ENCODE results near the gene SSUH2. TPM values are rescaled to one million over a fixed set of nuclear protein-coding genes. Genes with fewer than 3 reads are reported as not detected.

SSUH2 gene
- total RNA-seq, 3 donors from 2014 or later = 3.7 to 5.3 (median 4.5) TPM

DNA sequence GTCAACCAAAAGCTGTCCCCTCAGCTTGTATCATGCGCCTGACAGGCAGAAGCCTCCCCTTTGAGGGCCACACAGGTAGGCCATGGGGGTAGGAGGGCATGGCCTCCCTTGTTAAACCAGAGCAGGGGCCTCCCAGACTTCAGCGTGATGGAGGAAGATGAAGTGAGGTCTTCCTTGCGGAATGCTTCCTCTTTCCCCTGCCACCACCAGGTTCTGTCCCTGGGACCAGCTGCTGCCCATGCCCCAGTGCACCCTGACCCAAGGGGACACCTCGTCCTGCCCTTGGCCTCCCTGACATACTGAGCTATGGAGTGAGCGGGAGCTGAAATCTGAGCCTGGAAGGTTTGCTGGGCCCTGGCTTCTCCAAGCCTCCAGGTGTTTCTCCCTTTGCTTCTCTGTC is 26.7 kb downstream of the SSUH2 start:
- ATAC-seq = no peak
- H3K4me3 ChIP-seq = no peak overlapping the region
- no peaks in the 10 kb centered on the region for H3K36me3 ChIP-seq (ENCODE audit: low read depth)
- TF ChIP-seq, protein P1, sequence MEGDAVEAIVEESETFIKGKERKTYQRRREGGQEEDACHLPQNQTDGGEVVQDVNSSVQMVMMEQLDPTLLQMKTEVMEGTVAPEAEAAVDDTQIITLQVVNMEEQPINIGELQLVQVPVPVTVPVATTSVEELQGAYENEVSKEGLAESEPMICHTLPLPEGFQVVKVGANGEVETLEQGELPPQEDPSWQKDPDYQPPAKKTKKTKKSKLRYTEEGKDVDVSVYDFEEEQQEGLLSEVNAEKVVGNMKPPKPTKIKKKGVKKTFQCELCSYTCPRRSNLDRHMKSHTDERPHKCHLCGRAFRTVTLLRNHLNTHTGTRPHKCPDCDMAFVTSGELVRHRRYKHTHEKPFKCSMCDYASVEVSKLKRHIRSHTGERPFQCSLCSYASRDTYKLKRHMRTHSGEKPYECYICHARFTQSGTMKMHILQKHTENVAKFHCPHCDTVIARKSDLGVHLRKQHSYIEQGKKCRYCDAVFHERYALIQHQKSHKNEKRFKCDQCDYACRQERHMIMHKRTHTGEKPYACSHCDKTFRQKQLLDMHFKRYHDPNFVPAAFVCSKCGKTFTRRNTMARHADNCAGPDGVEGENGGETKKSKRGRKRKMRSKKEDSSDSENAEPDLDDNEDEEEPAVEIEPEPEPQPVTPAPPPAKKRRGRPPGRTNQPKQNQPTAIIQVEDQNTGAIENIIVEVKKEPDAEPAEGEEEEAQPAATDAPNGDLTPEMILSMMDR (IDR thresholded peaks at IDR 0.05) = no peak
- no peak for DNase-seq
- no peaks in the 10 kb centered on the region for H3K4me1 ChIP-seq (ENCODE audit: low read depth)
- H3K9me3 ChIP-seq = no peaks in the 10 kb centered on the region
- intact Hi-C loops (cut with DNase I, micrococcal nuclease) = no loop called here

DNA sequence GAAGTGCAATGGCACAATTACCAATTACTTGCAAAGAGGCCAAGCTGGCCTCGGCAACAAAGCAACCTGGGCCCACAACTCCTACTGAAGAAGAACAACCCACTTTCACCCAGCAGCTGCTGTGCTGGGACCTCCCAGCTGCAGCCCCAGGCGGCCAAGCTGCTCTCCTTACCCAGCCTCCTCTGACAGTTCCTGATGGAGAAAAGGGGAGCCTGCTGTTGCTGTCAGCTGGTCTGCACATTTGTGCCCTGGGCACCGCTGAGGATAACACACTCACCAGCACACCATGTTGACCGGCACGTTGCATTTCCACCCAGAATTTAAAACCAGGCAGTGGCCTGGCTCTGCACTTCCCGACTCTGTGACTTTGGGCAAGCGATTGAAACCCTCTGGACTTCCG is 33.6 kb downstream of the SSUH2 start:
- no peak overlapping the region for H3K4me3 ChIP-seq
- no peak for ATAC-seq
- H3K4me1 ChIP-seq (ENCODE audit: low read depth) = no peaks in the 10 kb centered on the region
- intact Hi-C loops (cut with DNase I, micrococcal nuclease) = no loop called here
- TF ChIP-seq, protein P1 (IDR thresholded peaks at IDR 0.05) = no peak
- no peaks in the 10 kb centered on the region for H3K36me3 ChIP-seq (ENCODE audit: low read depth)
- no peak for DNase-seq
- H3K9me3 ChIP-seq = no peaks in the 10 kb centered on the region

DNA sequence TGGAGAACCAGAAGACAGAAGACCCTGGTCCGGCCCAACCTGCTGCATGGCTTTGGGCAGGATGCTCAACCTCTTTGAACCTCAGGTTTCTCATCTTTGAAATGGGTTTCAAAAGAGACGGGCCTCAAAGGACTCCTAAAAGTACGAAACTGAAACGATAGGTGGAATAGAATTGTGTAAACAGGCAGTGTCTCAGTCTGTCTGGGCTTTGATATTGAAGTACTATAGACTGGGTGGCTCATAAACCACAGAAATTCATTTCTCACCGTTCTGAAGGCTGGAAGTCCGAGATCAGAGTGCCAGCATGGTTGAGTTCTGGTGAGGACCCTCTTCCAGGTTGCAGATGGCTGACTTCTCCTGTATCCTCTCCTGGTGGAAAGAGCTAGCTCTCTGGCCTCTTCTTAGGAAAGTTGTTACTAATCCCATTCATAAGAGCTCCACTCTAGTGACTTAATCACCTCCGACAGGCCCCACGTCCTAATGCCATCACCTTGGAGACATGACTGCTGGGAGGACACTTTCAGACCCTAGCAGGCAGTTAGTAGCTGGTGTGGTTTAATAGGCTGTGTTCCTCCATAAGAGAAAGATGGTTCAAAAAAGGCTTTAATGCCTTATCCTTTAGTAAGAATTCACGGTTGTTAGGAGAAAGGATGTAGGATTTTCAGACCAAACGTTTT is 35.7 kb downstream of the SSUH2 start:
- DNase-seq = no peak
- TF ChIP-seq, protein P1 (IDR thresholded peaks at IDR 0.05) = no peak
- Histone ChIP-seq H3K9me3 (no peaks in the 10 kb centered on the region), H3K4me1 (ENCODE audit: low read depth) (no peaks in the 10 kb centered on the region), H3K4me3 (no peak overlapping the region), H3K36me3 (ENCODE audit: low read depth) (no peaks in the 10 kb centered on the region)
- intact Hi-C loops (cut with DNase I, micrococcal nuclease) = no loop called here
- no peak for ATAC-seq

DNA sequence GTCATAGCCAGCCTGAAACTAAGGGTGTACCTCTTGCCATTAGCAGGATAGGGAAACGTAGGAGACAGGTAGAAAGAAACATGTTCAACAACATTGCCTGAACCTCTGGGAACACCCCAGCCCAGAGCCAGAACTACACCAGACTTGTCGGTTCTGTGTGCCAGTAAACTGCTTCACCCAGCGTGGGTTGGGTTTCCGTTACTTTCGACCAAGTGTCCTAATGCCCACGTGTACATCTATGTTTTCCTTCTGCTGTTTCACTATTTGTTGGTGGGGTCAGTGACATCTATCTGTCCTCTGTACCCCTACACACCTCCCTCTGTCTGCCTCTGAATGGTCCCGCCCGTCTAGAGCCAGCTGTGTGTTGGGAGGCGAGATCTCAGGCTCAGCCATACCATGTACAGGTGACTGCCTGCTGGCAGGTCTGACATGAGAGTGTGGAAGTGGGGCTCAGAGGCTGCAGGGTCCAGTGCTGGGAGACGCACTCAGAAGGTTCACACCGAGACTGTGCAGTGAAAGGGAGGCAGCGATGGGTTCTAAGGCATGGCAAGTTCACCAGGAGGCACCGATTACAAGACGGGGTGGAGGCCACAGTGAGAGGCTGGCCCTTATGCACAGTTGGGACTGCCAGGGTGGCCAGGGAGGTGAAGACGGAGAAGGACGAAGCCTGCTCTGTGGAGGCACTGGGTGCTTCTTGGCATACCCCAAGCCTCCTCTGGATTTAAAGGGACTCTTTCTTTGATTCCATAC is 36.4 kb downstream of the SSUH2 start:
- no peak for DNase-seq
- no peak for ATAC-seq
- Histone ChIP-seq H3K4me1 (ENCODE audit: low read depth) (no peaks in the 10 kb centered on the region), H3K9me3 (no peaks in the 10 kb centered on the region), H3K36me3 (ENCODE audit: low read depth) (no peaks in the 10 kb centered on the region), H3K4me3 (no peak overlapping the region)
- TF ChIP-seq, protein P1 (IDR thresholded peaks at IDR 0.05) = no peak
- intact Hi-C loops (cut with DNase I, micrococcal nuclease) = no loop called here

DNA sequence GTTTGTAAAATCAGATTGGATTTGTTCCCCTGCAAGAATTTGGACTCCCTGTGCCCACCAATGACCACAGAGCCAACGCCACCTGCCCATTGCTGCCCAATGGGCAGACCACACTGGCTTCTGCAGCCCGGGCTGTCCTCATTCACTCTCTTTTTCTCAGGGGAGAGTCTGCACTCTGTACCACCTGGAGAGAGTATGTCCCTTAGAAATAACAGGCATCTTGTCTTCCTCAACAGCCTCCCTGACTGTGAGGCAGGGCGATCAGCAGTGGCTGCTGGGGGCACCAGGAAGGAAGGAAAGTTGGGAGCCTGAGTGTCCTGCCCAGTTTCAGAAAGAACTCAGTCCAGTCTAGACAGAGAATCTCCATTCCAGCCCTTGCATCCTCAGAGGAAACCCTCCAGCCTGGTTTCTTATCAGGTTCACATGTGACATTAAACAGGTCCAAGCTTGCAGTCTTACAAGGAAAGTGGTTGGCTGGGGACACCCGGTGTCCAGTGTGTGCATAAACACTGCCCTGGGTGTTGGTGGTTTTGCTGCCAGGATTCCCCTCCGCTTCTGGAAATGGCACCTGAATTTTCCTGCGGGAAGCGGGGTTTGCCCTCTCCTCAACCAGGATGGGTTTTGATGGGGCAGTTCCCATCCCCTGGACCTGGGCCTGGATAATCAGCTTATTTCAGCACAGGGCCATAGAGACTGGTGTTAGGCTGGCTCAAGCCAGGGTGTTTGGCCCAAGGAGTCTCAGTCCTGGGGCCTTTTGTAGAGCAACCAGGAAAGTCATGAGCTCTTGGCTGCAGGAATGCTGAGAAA is 37.2 kb downstream of the SSUH2 start:
- DNase-seq (peak in 2 of 3 donors; percentile 33 to 38), ATAC-seq (peak; percentile 67)
- no peaks in the 10 kb centered on the region for H3K9me3 ChIP-seq
- TF ChIP-seq, protein P1 (IDR thresholded peaks at IDR 0.05) = no peak
- no peaks in the 10 kb centered on the region for H3K4me1 ChIP-seq (ENCODE audit: low read depth)
- no peaks in the 10 kb centered on the region for H3K36me3 ChIP-seq (ENCODE audit: low read depth)
- no peak overlapping the region for H3K4me3 ChIP-seq
- intact Hi-C loops (cut with DNase I, micrococcal nuclease) = no loop called here

Data from mucosa of descending colon (tissue), 3 donors.